RWPE2 (cell line): ENCODE data around the gene TERT.

Experiments
- ATAC-seq: fragments of 200-7000 bp; cut with Tn5 transposase; 3 replicates; pipeline ENCODE4 v1.9.1; 2021; ENCODE audit warnings: low read depth
- DNase-seq: peaks from one replicate; pipeline ENCODE4 v3.0.0-alpha.2; 2020; ENCODE audit warnings: low spot score
- H3K27ac ChIP-seq: fragments of 450-650 bp; 2 replicates; pipeline ENCODE4 v1.5.1; 2017; ENCODE audit warnings: mild to moderate bottlenecking; ENCODE audit not compliant: poor library complexity, severe bottlenecking
- H3K27me3 ChIP-seq: fragments of 250-450 bp; sonication (Bioruptor Pico); 2 replicates; pipeline ENCODE4 v1.5.1; 2021; ENCODE audit warnings: mild to moderate bottlenecking, moderate library complexity; ENCODE audit not compliant: insufficient read depth, poor library complexity, severe bottlenecking
- H3K36me3 ChIP-seq: fragments of 250-450 bp; sonication (Bioruptor Pico); 2 replicates; pipeline ENCODE4 v1.5.1; 2020; ENCODE audit warnings: low read depth, mild to moderate bottlenecking, moderate library complexity
- H3K4me1 ChIP-seq: fragments of 250-450 bp; sonication (Bioruptor Pico); 2 replicates; pipeline ENCODE4 v1.5.1; 2021; ENCODE audit warnings: mild to moderate bottlenecking, moderate library complexity; ENCODE audit not compliant: insufficient read depth, poor library complexity, severe bottlenecking
- H3K4me3 ChIP-seq: fragments of 250-450 bp; sonication (Bioruptor Pico); 2 replicates; pipeline ENCODE4 v1.5.1; 2021; ENCODE audit warnings: mild to moderate bottlenecking, moderate library complexity; ENCODE audit not compliant: severe bottlenecking
- H3K9me3 ChIP-seq: fragments of 250-450 bp; sonication (Bioruptor Pico); 2 replicates; pipeline ENCODE4 v1.5.1; 2021; ENCODE audit warnings: mild to moderate bottlenecking, moderate library complexity; ENCODE audit not compliant: severe bottlenecking
- CTCF ChIP-seq: fragments of 450-650 bp; IDR thresholded peaks from one replicate; pipeline ENCODE4 v1.5.1; 2017; ENCODE audit warnings: mild to moderate bottlenecking, moderate library complexity; ENCODE audit not compliant: poor library complexity, severe bottlenecking

TERT gene

GRCh38 chr5:1209896-1210776 lies 84.7 kb downstream of the TERT start:
- DNase-seq (peak; percentile 61), ATAC-seq (no peak)
- no peak overlapping the region for H3K27ac ChIP-seq
- no peak overlapping the region for H3K4me3 ChIP-seq
- no peaks in the 10 kb centered on the region for H3K36me3 ChIP-seq
- no peak for TF ChIP-seq CTCF
- H3K4me1 ChIP-seq = no peaks in the 10 kb centered on the region
- peaks cover 11% of the 10 kb centered on the region for H3K27me3 ChIP-seq
- H3K9me3 ChIP-seq = no peaks in the 10 kb centered on the region

- Histone ChIP-seq H3K4me1 (no peaks in the 10 kb centered on the region), H3K9me3 (no peaks in the 10 kb centered on the region), H3K36me3 (no peaks in the 10 kb centered on the region), H3K27ac (no peak overlapping the region), H3K4me3 (no peak overlapping the region), H3K27me3 (peaks cover 16% of the 10 kb centered on the region)
- ATAC-seq (no peak), DNase-seq (peak; percentile 44)
- TF ChIP-seq CTCF = no peak
Observed at GRCh38 chr5:1209489-1209852, 85.4 kb downstream of the TERT start.

- DNase-seq (peak; percentile 72), ATAC-seq (peak; percentile 60)
- Histone ChIP-seq H3K27me3 (peaks cover 19% of the 10 kb centered on the region), H3K36me3 (no peaks in the 10 kb centered on the region), H3K27ac (no peak overlapping the region), H3K4me1 (no peaks in the 10 kb centered on the region), H3K9me3 (no peaks in the 10 kb centered on the region), H3K4me3 (no peak overlapping the region)
- peak; percentile 83 for TF ChIP-seq CTCF
Observed at GRCh38 chr5:1208743-1209488, 86.0 kb downstream of the TERT start.

- Histone ChIP-seq H3K27ac (no peak overlapping the region), H3K36me3 (no peaks in the 10 kb centered on the region), H3K4me3 (no peak overlapping the region), H3K4me1 (no peaks in the 10 kb centered on the region), H3K27me3 (peaks cover 21% of the 10 kb centered on the region), H3K9me3 (no peaks in the 10 kb centered on the region)
- peak; percentile 71 for DNase-seq
- no peak for TF ChIP-seq CTCF
- no peak for ATAC-seq
Observed at GRCh38 chr5:1208221-1208742, 86.6 kb downstream of the TERT start.
